Fibroblast of the aortic adventitia (primary cell): ENCODE results near the gene WDR49. TPM values are rescaled to one million over a fixed set of nuclear protein-coding genes. Genes with fewer than 3 reads are reported as not detected.

Experiments
- DNase-seq: peaks from one replicate; pipeline ENCODE4 v3.0.0-alpha.2; 2010; ENCODE audit warnings: low read depth
- H3K4me3 ChIP-seq: 2 replicates; pipeline ENCODE4 v1.5.1; 2011; ENCODE audit warnings: low read depth, mild to moderate bottlenecking, control low read depth, low read length, moderate library complexity
- CTCF ChIP-seq: IDR thresholded peaks from 2 replicates; pipeline ENCODE4 v1.5.1; 2011; ENCODE audit warnings: mild to moderate bottlenecking, low read length, control low read depth, inconsistent platforms; ENCODE audit not compliant: insufficient read depth
- total RNA-seq: library from RNA; depleted of rRNA; stranded (reverse); fragments of >200 nt; gene quantifications from 2 replicates; pipeline ENCODE4 v1.2.3, GENCODE V29; 2012; ENCODE audit warnings: low replicate concordance

The WDR49 gene
- total RNA-seq, 1 donor: under 0.01 TPM

- H3K4me3 ChIP-seq: no peak overlapping the region
- no peak for DNase-seq
- no peak for TF ChIP-seq CTCF
Measured at GRCh38 chr3:167502401-167502800, 151.3 kb downstream of the WDR49 start.

GRCh38 chr3:167501941-167502340, 151.8 kb downstream of the WDR49 start:
- no peak for TF ChIP-seq CTCF
- no peak for DNase-seq
- H3K4me3 ChIP-seq: no peak overlapping the region

GRCh38 chr3:167497903-167498302, 155.8 kb downstream of the WDR49 start:
- no peak overlapping the region for H3K4me3 ChIP-seq
- DNase-seq: no peak
- TF ChIP-seq CTCF: no peak

- TF ChIP-seq CTCF: no peak
- H3K4me3 ChIP-seq: no peak overlapping the region
- DNase-seq: no peak
Measured at GRCh38 chr3:167493244-167493643, 160.5 kb downstream of the WDR49 start.

- DNase-seq: no peak
- no peak for TF ChIP-seq CTCF
- H3K4me3 ChIP-seq: no peak overlapping the region
Measured at GRCh38 chr3:167491621-167492020, 162.1 kb downstream of the WDR49 start.

- DNase-seq: no peak
- no peak for TF ChIP-seq CTCF
- H3K4me3 ChIP-seq: no peak overlapping the region
Measured at GRCh38 chr3:167489571-167489970, 164.2 kb downstream of the WDR49 start.

- H3K4me3 ChIP-seq: no peak overlapping the region
- no peak for TF ChIP-seq CTCF
- no peak for DNase-seq
Measured at GRCh38 chr3:167487556-167487955, 166.2 kb downstream of the WDR49 start.
